ENCODE results near the gene FMN2.
A peak's percentile ranks its signal among the peaks of the same experiment; 100 is the strongest.

Gene FMN2

DNA sequence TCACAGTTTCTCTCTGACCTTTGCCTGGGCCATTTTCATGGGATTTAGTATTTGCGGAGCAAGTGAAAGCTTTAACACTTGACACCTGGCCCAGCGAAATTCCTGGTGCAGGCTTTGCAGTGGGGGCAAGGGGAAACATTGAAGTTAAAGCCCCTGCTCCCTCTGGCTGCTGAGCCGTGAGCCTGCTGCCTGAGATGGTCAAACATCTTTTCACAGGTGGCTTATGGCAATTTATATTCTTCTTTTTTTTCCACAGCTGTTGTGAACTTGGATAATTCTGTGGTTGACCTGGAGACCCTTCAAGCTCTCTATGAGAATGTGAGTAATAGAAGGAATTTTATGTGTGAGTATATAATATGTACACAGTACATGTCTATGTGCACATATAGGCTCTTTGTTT, 202.9 kb downstream of the FMN2 start:
- DNase-seq (ENCODE audit: insufficient read length, low spot score): no peak
- peak; percentile 87 for FAIRE-seq
- TF ChIP-seq, protein P1, sequence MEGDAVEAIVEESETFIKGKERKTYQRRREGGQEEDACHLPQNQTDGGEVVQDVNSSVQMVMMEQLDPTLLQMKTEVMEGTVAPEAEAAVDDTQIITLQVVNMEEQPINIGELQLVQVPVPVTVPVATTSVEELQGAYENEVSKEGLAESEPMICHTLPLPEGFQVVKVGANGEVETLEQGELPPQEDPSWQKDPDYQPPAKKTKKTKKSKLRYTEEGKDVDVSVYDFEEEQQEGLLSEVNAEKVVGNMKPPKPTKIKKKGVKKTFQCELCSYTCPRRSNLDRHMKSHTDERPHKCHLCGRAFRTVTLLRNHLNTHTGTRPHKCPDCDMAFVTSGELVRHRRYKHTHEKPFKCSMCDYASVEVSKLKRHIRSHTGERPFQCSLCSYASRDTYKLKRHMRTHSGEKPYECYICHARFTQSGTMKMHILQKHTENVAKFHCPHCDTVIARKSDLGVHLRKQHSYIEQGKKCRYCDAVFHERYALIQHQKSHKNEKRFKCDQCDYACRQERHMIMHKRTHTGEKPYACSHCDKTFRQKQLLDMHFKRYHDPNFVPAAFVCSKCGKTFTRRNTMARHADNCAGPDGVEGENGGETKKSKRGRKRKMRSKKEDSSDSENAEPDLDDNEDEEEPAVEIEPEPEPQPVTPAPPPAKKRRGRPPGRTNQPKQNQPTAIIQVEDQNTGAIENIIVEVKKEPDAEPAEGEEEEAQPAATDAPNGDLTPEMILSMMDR (IDR thresholded peaks at IDR 0.05; ENCODE audit: insufficient read depth, missing control alignments): no peak

- no peak for DNase-seq (ENCODE audit: insufficient read length, low spot score)
- FAIRE-seq: peak; percentile 85
- TF ChIP-seq, protein P1 (IDR thresholded peaks at IDR 0.05; ENCODE audit: insufficient read depth, missing control alignments): no peak
Observed at GRCh38 chr1:240295811-240296210, 204.1 kb downstream of the FMN2 start.

DNA sequence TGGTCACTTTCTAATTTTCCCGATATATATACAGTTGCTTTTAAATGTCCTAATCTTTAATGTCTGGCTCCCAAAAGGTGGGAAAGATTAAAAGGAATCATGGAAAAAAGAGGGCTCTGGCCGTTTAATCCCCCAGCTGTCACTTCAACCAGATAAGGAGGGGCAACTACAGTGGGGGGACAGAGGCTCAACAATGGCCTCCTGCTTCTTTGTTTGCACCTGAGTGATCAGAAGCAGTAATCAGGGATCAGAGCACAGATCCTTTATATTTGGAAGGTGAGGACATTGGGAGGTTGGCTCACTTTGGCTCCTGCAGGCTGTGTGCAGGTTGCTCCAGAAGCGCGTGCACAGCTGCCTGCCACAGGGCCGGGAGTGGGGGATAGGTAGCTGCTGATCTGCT, 212.8 kb downstream of the FMN2 start:
- DNase-seq (ENCODE audit: insufficient read length, low spot score) (peak; percentile 58), FAIRE-seq (peak; percentile 96)
- TF ChIP-seq, protein P1 (IDR thresholded peaks at IDR 0.05; ENCODE audit: insufficient read depth, missing control alignments): no peak

DNA sequence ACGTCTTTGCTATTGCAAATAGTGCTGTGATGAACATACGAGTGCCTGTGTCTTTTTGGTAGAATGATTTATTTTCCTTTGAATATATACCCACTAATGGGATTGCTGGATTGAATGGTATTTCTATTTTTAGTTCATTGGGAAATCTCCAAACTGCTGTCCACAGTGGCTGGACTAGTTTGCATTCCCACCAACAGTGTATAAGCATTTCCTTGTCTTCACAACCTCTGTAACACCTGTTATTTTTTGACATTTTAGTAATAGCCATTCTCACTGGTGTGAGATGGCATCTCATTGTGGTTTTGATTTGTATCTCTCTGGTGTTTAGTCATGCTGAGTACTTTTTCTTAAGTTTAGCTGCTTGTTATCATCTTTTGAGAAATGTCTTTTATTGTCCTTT, 215.0 kb downstream of the FMN2 start:
- FAIRE-seq: peak; percentile 93
- DNase-seq (ENCODE audit: insufficient read length, low spot score): no peak
- TF ChIP-seq, protein P1 (IDR thresholded peaks at IDR 0.05; ENCODE audit: insufficient read depth, missing control alignments): no peak

DNA sequence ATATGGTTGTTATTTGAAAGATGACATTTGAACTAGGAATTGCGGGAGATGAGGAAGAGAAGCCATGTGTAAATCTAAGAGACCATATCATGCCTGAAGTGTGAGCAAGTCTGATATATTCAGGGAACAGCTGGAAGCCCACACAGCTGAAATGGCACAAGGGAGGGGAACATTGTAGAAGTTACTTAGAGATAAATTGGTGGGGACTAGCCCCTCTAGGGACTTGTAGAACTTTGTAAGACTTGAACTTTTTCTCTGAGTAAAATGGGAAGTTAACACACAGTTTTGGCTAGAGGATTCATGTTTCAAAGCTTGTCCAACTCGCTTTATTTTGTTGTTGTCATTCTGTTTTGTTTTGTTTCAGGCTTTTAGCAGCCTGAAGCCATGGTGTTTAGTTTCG, 216.4 kb downstream of the FMN2 start:
- TF ChIP-seq, protein P1 (IDR thresholded peaks at IDR 0.05; ENCODE audit: insufficient read depth, missing control alignments): no peak
- FAIRE-seq (peak; percentile 86), DNase-seq (ENCODE audit: insufficient read length, low spot score) (no peak)

DNA sequence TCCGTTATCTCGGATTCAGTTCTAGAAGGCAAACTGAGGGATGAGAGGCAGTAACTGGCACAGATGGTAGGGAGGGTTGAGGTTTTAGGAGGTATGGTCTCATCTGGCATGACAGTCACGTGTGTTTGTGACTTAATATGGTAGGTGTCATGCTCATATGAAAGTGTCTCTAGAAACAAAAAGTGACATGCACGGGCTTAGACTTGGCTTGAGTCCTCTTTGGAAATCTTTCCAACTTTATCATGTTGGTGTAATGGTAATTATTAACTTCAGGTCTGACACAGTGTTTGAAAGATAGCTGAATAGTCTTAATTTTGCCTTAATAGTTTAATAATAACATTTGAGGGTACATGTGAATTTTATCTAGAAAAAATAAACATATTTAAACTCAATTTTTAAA, 218.1 kb downstream of the FMN2 start:
- DNase-seq (ENCODE audit: insufficient read length, low spot score) (no peak), FAIRE-seq (peak; percentile 91)
- TF ChIP-seq, protein P1 (IDR thresholded peaks at IDR 0.05; ENCODE audit: insufficient read depth, missing control alignments): no peak

DNA sequence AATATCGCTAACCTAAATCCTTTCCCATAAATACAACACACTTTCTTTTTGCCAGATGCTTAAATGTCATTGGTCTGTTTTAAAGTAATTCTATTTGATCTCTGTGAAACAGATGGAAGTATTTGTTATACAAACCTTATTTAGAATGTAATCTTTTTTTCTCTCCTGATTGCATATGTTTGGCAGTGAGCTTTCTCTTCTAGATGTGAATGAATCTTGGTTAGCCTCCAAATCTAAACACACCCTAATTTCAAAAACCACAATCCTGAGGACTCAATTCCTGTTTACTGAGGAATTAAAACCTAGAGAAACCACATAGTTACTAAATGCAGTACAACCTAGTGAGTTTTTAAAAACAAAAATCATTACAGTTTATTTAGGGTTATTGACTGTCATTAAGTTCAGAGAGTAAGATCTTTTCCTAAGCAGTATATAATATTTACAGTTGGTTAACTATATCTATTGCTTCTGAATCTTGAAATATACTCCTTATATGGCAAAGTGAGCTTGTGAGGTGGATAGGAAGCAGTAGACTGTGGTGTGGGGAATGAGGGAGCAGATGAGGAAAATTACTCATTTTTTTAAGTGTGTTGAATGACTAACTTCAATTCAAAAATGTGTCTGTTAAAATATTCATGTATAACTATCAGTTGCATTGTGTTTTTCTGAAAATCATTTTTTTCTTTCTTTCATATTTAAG, 218.7 kb downstream of the FMN2 start:
- TF ChIP-seq, protein P1 (IDR thresholded peaks at IDR 0.05; ENCODE audit: insufficient read depth, missing control alignments): no peak
- DNase-seq (ENCODE audit: insufficient read length, low spot score) (no peak), FAIRE-seq (peak; percentile 90)

Measured in D721Med (cell line).